Ishikawa (cell line): ENCODE measurements around the gene PSENEN.

Experiments used
- CEBPB ChIP-seq: IDR thresholded peaks from 2 replicates; pipeline ENCODE4 v1.6.1; 2012
- CREB1 ChIP-seq: IDR thresholded peaks from 2 replicates; pipeline ENCODE4 v1.6.1; 2012; ENCODE audit warnings: low read depth
- EGR1 ChIP-seq: IDR thresholded peaks from 2 replicates; pipeline ENCODE4 v1.6.1; 2012
- EP300 ChIP-seq: IDR thresholded peaks from 2 replicates; pipeline ENCODE4 v1.6.1; 2012; ENCODE audit warnings: borderline replicate concordance
- FOXM1 ChIP-seq: IDR thresholded peaks from 2 replicates; pipeline ENCODE4 v1.6.1; 2012; ENCODE audit warnings: low read depth, borderline replicate concordance
- MAX ChIP-seq: IDR thresholded peaks from 2 replicates; pipeline ENCODE4 v1.6.1; 2012
- NFIC ChIP-seq: IDR thresholded peaks from 2 replicates; pipeline ENCODE4 v1.6.1; 2012
- RAD21 ChIP-seq: IDR thresholded peaks from 2 replicates; pipeline ENCODE4 v1.6.1; 2012; ENCODE audit warnings: low read depth
- REST ChIP-seq: IDR thresholded peaks from 2 replicates; pipeline ENCODE4 v1.6.1; 2012; ENCODE audit warnings: low read depth, mild to moderate bottlenecking
- TAF1 ChIP-seq: IDR thresholded peaks from 2 replicates; pipeline ENCODE4 v1.6.1; 2012; ENCODE audit warnings: low read depth, mild to moderate bottlenecking
- TCF12 ChIP-seq: IDR thresholded peaks from 2 replicates; pipeline ENCODE4 v1.6.1; 2012; ENCODE audit warnings: low read depth
- TEAD4 ChIP-seq: IDR thresholded peaks from 2 replicates; pipeline ENCODE4 v1.6.1; 2012
- USF1 ChIP-seq: IDR thresholded peaks from 2 replicates; pipeline ENCODE4 v1.6.1; 2012
- YY1 ChIP-seq: IDR thresholded peaks from 2 replicates; pipeline ENCODE4 v1.6.1; 2012; ENCODE audit warnings: low read depth
- ZBTB7A ChIP-seq: IDR thresholded peaks from 2 replicates; pipeline ENCODE4 v1.6.1; 2012; ENCODE audit warnings: low read depth

PSENEN gene

GRCh38 chr19:35780058-35780457 lies 34.6 kb downstream of the PSENEN start:
- TF ChIP-seq FOXM1: no peak
- no peak for TF ChIP-seq YY1
- TF ChIP-seq TAF1: no peak

GRCh38 chr19:35780717-35781116 lies 35.3 kb downstream of the PSENEN start:
- TF ChIP-seq CEBPB (no peak), REST (no peak), TAF1 (no peak), NFIC (no peak), EP300 (no peak), USF1 (no peak), YY1 (no peak), ZBTB7A (no peak), RAD21 (no peak), CREB1 (no peak), TEAD4 (no peak), EGR1 (no peak), FOXM1 (no peak), TCF12 (no peak), MAX (no peak)

- TF ChIP-seq MAX: no peak
- no peak for TF ChIP-seq EGR1
- TF ChIP-seq ZBTB7A: no peak
- no peak for TF ChIP-seq YY1
- no peak for TF ChIP-seq TCF12
- TF ChIP-seq TEAD4: no peak
- no peak for TF ChIP-seq TAF1
- no peak for TF ChIP-seq FOXM1
- no peak for TF ChIP-seq USF1
- no peak for TF ChIP-seq RAD21
- TF ChIP-seq CREB1: no peak
- no peak for TF ChIP-seq NFIC
- no peak for TF ChIP-seq REST
Observed at GRCh38 chr19:35781650-35782049, 36.2 kb downstream of the PSENEN start.

- TF ChIP-seq RAD21 (no peak), ZBTB7A (no peak)
Observed at GRCh38 chr19:35782589-35782988, 37.1 kb downstream of the PSENEN start.

- TF ChIP-seq CEBPB: no peak
Observed at GRCh38 chr19:35783469-35784434, 38.3 kb downstream of the PSENEN start.

- no peak for TF ChIP-seq EGR1
- TF ChIP-seq TAF1: no peak
- TF ChIP-seq FOXM1: no peak
- TF ChIP-seq TCF12: no peak
- no peak for TF ChIP-seq CREB1
- no peak for TF ChIP-seq YY1
- no peak for TF ChIP-seq EP300
- TF ChIP-seq CEBPB: no peak
- TF ChIP-seq TEAD4: no peak
- TF ChIP-seq MAX: no peak
- no peak for TF ChIP-seq USF1
- no peak for TF ChIP-seq NFIC
- TF ChIP-seq REST: no peak
Observed at GRCh38 chr19:35784503-35785338, 39.3 kb downstream of the PSENEN start.
